Activated effector memory CD4-positive, alpha-beta T cell treated with Interleukin-2 at 50 U/mL for 16 hours (primary cell): ENCODE data around the gene ASF1B.

Experiments
- DNase-seq: peaks from one replicate; pipeline ENCODE4 v3.0.0-alpha.2; 2020

The ASF1B gene

GRCh38 chr19:14081797-14082674 lies 54.4 kb downstream of the ASF1B start:
- DNase-seq, result no peak

DNA sequence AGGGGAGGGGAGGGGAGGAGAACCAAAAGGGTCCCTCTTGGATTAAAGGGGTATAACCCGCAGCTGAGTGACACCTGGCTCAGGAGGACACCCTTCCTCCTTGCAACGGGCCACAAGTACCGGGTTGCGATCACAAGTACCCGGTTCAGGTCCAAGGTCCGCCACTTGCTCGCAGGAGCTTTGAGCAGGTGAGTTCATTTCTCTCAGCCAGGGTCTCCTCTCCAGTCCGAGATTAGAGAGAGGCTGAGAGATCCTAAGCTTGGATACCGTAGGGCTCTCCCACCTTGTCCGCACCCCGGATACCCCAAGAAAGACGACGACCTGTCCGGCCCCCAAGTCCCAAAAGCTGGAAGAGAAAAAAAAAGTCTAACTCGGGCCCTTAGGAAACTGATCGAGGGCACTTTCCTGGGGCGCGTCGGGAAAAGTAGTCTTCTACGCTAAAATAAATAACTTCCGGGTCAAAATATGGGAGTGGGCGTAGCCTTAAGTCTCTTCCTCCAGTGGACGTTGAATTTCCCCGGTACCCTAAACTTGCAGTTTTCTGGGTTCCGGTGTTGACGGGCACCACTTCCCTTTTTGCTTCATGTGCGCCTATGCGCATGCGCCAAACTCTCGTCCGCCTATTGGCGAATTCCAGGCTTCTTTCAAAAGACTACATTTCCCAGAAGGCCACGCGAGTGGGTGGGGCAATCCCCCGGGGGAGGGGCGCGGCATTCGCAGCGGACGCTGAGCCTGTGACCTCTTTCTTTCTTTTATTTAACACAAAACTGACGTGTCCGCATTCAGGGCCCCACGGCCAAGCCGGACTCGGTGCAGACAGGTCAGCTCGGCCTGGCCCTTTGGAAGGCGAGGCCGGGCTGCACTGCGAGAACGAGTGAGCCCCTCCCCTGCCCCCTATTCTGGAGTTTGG lies 55.2 kb downstream of the ASF1B start:
- peak; percentile 98 for DNase-seq

DNA sequence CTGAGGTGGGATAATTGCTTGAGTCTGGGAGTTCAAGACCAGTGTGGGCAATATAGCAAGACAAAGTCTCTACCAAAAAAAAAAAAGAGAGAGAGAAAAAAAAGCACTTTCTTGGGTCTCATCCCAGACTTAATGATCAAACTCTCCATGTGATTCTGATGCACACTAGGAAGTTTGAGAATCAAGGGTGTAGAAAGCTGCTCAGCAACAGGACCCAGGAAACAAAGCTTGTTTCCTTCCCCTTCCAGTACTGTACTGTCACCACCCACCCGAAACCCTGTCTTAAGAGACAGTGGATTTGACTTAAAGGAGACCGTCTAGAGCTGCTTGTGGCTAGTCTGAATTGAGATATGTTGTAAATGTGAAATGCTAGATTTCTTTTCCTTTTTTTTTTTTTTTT lies 58.0 kb downstream of the ASF1B start:
- DNase-seq, result no peak

GRCh38 chr19:14073925-14074838 lies 62.2 kb downstream of the ASF1B start:
- no peak for DNase-seq

DNA sequence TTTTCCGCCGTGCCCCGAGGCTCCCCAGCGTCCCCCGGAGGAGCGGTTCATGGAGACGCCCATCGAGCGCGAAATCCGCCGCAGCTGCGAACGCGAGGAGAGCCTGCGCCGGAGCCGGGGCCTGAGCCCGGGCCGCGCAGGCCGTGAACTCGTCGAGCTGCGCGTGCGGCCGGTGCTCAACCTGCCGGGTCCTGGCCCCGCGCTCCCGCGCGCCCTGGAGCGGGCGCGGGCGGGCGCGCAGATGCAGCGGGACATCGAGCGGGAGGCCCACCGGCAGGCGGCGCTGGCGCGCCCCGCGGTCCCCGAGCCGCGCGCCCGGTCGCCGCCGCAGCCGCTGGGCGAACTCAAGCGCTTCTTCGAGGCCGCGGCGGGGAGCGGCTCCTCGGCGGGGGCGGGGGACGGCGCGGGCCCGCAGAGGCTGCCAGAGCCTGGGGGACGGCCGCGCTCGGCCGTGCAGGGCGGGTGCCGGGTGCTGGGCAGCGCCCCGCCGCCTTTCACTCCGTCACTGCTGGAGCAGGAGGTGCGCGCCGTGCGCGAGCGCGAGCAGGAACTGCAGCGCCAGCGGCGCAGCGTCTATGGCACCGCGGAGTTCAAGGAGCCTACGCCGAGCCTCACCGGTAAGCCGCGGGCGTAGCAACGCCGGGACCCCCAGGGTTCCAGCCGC lies 63.0 kb downstream of the ASF1B start:
- DNase-seq, result peak; percentile 72

- DNase-seq, result peak; percentile 20
These were observed 63.7 kb downstream of the ASF1B start, which contains the start of gene MISP3 for GRCh38 chr19:14072535-14073260. MISP3 (plus strand) TSS chr19:14072786; CDS start chr19:14073310, 524 bp downstream.

DNA sequence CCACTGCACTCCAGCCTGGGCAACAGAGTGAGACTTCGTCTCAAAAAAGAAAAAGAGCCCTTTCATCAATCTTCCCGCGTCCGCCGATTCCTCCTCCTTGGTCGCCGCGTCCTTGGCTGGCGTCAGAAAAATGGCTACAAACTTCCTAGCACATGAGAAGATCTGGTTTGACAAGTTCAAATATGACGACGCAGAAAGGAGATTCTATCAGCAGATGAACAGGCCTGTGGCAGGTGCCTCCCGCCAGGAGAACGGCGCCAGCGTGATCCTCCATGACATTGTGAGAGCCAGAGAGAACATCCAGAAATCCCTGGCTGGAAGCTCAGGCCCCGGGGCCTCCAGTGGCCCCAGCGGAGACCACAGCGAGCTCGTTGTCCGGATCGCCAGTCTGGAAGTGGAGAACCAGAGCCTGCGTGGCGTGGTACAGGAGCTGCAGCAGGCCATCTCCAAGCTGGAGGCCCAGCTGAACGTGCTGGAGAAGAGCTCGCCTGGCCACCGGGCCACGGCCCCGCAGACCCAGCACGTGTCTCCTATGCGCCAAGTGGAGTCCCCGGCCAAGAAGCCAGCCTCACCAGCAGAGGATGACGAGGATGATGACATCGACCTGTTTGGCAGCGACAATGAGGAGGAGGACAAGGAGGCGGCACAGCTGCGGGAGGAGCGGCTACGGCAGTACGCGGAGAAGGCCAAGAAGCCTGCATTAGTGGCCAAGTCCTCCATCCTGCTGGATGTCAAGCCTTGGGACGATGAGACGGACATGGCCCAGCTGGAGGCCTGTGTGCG lies 65.9 kb downstream of the ASF1B start:
- DNase-seq, result no peak
